GM12878 (cell line): Measurements from ENCODE around the gene SRP68. TPM values are rescaled to one million over a fixed set of nuclear protein-coding genes. Genes with fewer than 3 reads are reported as not detected.

ENCODE experiments used
- ATAC-seq: fragments of 200-7000 bp; cut with Tn5 transposase; 3 replicates; pipeline ENCODE4 v1.9.1; 2020; ENCODE audit warnings: mild to moderate bottlenecking, moderate library complexity
- BruUV-seq: library from RNA; stranded (reverse); fragments of 400-500 nt; replicated peaks from 2 replicates; lab custom pipeline; 2021; lab: Mats Ljungman, UMichigan
- CTCF ChIA-PET: fragments of 300-600 bp; sonication (Branson Sonifier 250); formaldehyde crosslinking; extraction: SDS; loops from one replicate; lab custom pipeline; 2021; ENCODE audit warnings: inconsistent platforms; lab: Yijun Ruan, JAX
- POLR2A ChIA-PET: fragments of 350-600 bp; formaldehyde crosslinking; extraction: SDS; loops from one replicate; lab custom pipeline; 2021; ENCODE audit warnings: inconsistent platforms; lab: Charles Lee
- RAD21 ChIA-PET: fragments of 300-600 bp; sonication (Branson Sonifier 250); formaldehyde crosslinking; loops from one replicate; lab custom pipeline; 2023; ENCODE audit warnings: antibody characterized with exemption; ENCODE audit not compliant: unreplicated experiment; lab: Charles Lee
- SMC1A ChIA-PET: fragments of 300-600 bp; sonication (Branson Sonifier 250); formaldehyde crosslinking; loops from one replicate; lab custom pipeline; 2023; ENCODE audit not compliant: unreplicated experiment, uncharacterized antibody; lab: Charles Lee
- DNase-seq: peaks from one replicate; pipeline ENCODE4 v3.0.0-alpha.2; 2011; ENCODE audit warnings: low read depth, low spot score
- FAIRE-seq: peaks from 3 replicates; lab custom pipeline; 2011; peaks lifted over from hg19 to GRCh38; lab: Jason Lieb, UNC
- H2AFZ ChIP-seq: 2 replicates; pipeline ENCODE4 v1.6.0; 2011; ENCODE audit warnings: low read depth, low read length, control low read depth; ENCODE audit not compliant: control insufficient read depth
- H3K27ac ChIP-seq: 2 replicates; pipeline ENCODE4 v1.5.1; 2011; ENCODE audit warnings: control low read depth; ENCODE audit not compliant: control insufficient read depth, insufficient read depth
- H3K27me3 ChIP-seq, 2 experiments: replicated peaks in 1 of 2; 2 replicates each; pipeline versions ENCODE4 v1.6.0 to v1.6.1; 2011; ENCODE audit warnings: low read length in 1 of 2; ENCODE audit not compliant: control insufficient read depth in 2 of 2, insufficient read depth in 2 of 2
- H3K36me3 ChIP-seq, 2 experiments: 2 replicates each; pipeline ENCODE4 v1.5.1; 2011; ENCODE audit warnings: low read length in 1 of 2; ENCODE audit not compliant: control insufficient read depth in 2 of 2, insufficient read depth in 2 of 2
- H3K4me1 ChIP-seq: 2 replicates; pipeline ENCODE4 v1.6.1; 2011; ENCODE audit warnings: mild to moderate bottlenecking, low read length, moderate library complexity, mixed read lengths; ENCODE audit not compliant: control insufficient read depth, insufficient read depth
- H3K4me2 ChIP-seq: 2 replicates; pipeline ENCODE4 v1.6.0; 2011; ENCODE audit warnings: control low read depth; ENCODE audit not compliant: control insufficient read depth, insufficient read depth
- H3K4me3 ChIP-seq: fragments of 200-600 bp; sonication (generic); 2 replicates; pipeline ENCODE4 v1.5.1; 2016
- H3K79me2 ChIP-seq: 2 replicates; pipeline ENCODE4 v1.6.0; 2011; ENCODE audit warnings: low read length; ENCODE audit not compliant: control insufficient read depth, insufficient read depth
- H3K9ac ChIP-seq: 2 replicates; pipeline ENCODE4 v1.8.0; 2011; ENCODE audit warnings: low read length, control low read depth, mixed read lengths; ENCODE audit not compliant: control insufficient read depth, insufficient read depth
- H3K9me3 ChIP-seq: replicated peaks from 3 replicates; pipeline ENCODE4 v1.5.1; 2011; ENCODE audit warnings: mild to moderate bottlenecking, low read length; ENCODE audit not compliant: control insufficient read depth, insufficient read depth
- H4K20me1 ChIP-seq: 2 replicates; pipeline ENCODE4 v1.6.0; 2011; ENCODE audit not compliant: control insufficient read depth, insufficient read depth
- ATF3 ChIP-seq: IDR thresholded peaks from 2 replicates; pipeline ENCODE4 v1.6.1; 2011; ENCODE audit warnings: low read depth, mild to moderate bottlenecking, low read length, moderate library complexity, borderline replicate concordance; ENCODE audit errors: extremely low read depth
- CBFB ChIP-seq: IDR thresholded peaks from 2 replicates; pipeline ENCODE4 v1.6.1; 2016; ENCODE audit warnings: antibody characterized with exemption, low read depth
- CHD1 ChIP-seq: IDR thresholded peaks from 2 replicates; pipeline ENCODE4 v1.6.1; 2012; ENCODE audit warnings: low read depth, low read length, improper control_type of control experiment
- DPF2 ChIP-seq: fragments of 450-650 bp; IDR thresholded peaks from 2 replicates; pipeline ENCODE4 v1.6.1; 2017; ENCODE audit warnings: mild to moderate bottlenecking
- ELK1 ChIP-seq: IDR thresholded peaks from 2 replicates; pipeline ENCODE4 v1.6.1; 2012; ENCODE audit warnings: low read depth, low read length, improper control_type of control experiment
- POLR2A ChIP-seq: IDR thresholded peaks from 2 replicates; pipeline ENCODE4 v1.6.1; 2011; ENCODE audit warnings: low read depth, mild to moderate bottlenecking, low read length
- RFX5 ChIP-seq: IDR thresholded peaks from 2 replicates; pipeline ENCODE4 v1.6.1; 2011; ENCODE audit warnings: low read depth, low read length, improper control_type of control experiment
- SMARCA5 ChIP-seq: fragments of 450-650 bp; IDR thresholded peaks from 2 replicates; pipeline ENCODE4 v1.6.1; 2017; ENCODE audit warnings: mild to moderate bottlenecking
- TCF12 ChIP-seq: IDR thresholded peaks from 2 replicates; pipeline ENCODE4 v1.6.1; 2011; ENCODE audit warnings: low read depth, mild to moderate bottlenecking, low read length
- TCF3 ChIP-seq: IDR thresholded peaks from 2 replicates; pipeline ENCODE4 v1.6.1; 2012; ENCODE audit warnings: low read depth, mild to moderate bottlenecking, low read length, borderline replicate concordance; ENCODE audit not compliant: insufficient read depth
- ZNF207 ChIP-seq: fragments of 450-650 bp; IDR thresholded peaks from 2 replicates; pipeline ENCODE4 v1.6.1; 2014; ENCODE audit warnings: antibody characterized with exemption, mild to moderate bottlenecking, borderline replicate concordance
- ZNF622 ChIP-seq: fragments of 450-650 bp; IDR thresholded peaks from 2 replicates; pipeline ENCODE4 v1.6.1; 2017; ENCODE audit warnings: mild to moderate bottlenecking, inconsistent platforms
- WGBS: methylation state at CpG from one replicate; pipeline ENCODE4 v1.1.6; 2016; ENCODE audit warnings: low lambda C conversion rate; ENCODE audit not compliant: insufficient replicate concordance, insufficient coverage; ENCODE audit errors: missing lambda C conversion rate; 5-methylcytosine and 5-hydroxymethylcytosine counted together
- in situ Hi-C: fragments of 300-500 bp; cut with MboI; formaldehyde crosslinking; loops from 9 replicates; pipeline ENCODE4 v1.14.3; 2018; ENCODE audit warnings: mixed read lengths
- intact Hi-C: fragments of 100-400 bp; cut with micrococcal nuclease; formaldehyde crosslinking; loops from one replicate; pipeline ENCODE4 v1.14.2; 2022; ENCODE audit not compliant: unreplicated experiment
- polyA plus RNA-seq, 11 experiments: library from polyadenylated mRNA; depleted of rRNA in 4 of 11; unstranded in 6 of 11; stranded (reverse) in 5 of 11; fragments of >200 nt; fragmentation: Nextera tagmentation in 4 of 11; fragmentation: Illumina TruSeq in 1 of 11; extraction: Ambion mirVana in 4 of 11; extraction: Trizol in 1 of 11; gene quantifications; 1 replicate in 1 of 11; 2 replicates in 10 of 11; pipeline versions ENCODE4 v1.2.1 to v1.2.3, GENCODE V29; 2011 to 2016; ENCODE audit warnings: inconsistent platforms in 2 of 11, missing spikeins in 2 of 11, low read depth in 1 of 11
- total RNA-seq, 4 experiments: library from RNA; depleted of rRNA in 3 of 4; stranded (reverse); fragments of >200 nt in 3 of 4; fragmentation: Illumina TruSeq in 1 of 4; extraction: Trizol in 1 of 4; gene quantifications; 2 replicates each; pipeline versions ENCODE4 v1.2.1 to v1.2.3, GENCODE V29; 2013 to 2021

SRP68 gene
- total and polyA plus RNA-seq, 10 of the 15 experiments (the other 5 are each of a cell fraction or from before 2014, with no cell fraction given) = 24.7 to 89.7 (median 62.7) TPM

- ChIA-PET RAD21 (no interaction called here), POLR2A (no interaction called here), CTCF (no interaction called here), SMC1A (no interaction called here)
- Histone ChIP-seq H3K4me3 (no peak overlapping the region), H3K4me1 (no peaks in the 10 kb centered on the region), H4K20me1 (no peaks in the 10 kb centered on the region), H3K4me2 (no peak overlapping the region), H3K9ac (no peak overlapping the region), H3K79me2 (no peaks in the 10 kb centered on the region), H3K27me3 (no peaks in the 10 kb centered on the region), H3K27ac (no peak overlapping the region), H3K36me3 (peaks cover 13 to 20% of the 10 kb centered on the region in 2 experiments; a peak in 3 of 4 replicates)
- DNase-seq (no peak), FAIRE-seq (no peak), ATAC-seq (no peak)
- BruUV-seq = no TSS peak
- in situ Hi-C loops = no loop called here
- 92% methylated on average over 13 of the region's 13 CpGs for WGBS
- intact Hi-C loops = no loop called here
- TF ChIP-seq RFX5 = no peak
- no peak for TF ChIP-seq SMARCA5
- no peak for TF ChIP-seq CHD1
- no peak for TF ChIP-seq CBFB
- TF ChIP-seq TCF3 = no peak
- no peak for TF ChIP-seq ZNF207
- no peak for TF ChIP-seq ELK1
- no peak for TF ChIP-seq POLR2A
- TF ChIP-seq ATF3 = no peak
- TF ChIP-seq TCF12 = no peak
- TF ChIP-seq ZNF622 = no peak
- TF ChIP-seq DPF2 = no peak
- TF ChIP-seq, all 136 proteins: peak for 0
- H3K9me3 ChIP-seq = no peaks in the 10 kb centered on the region
- no peak overlapping the region for H2AFZ ChIP-seq
Measured at GRCh38 chr17:76085731-76086366, 13.5 kb upstream of the SRP68 start.
